NT2/D1 (cell line): ENCODE results near the gene POPDC2.

Source experiments
- SUZ12 ChIP-seq: IDR thresholded peaks from 2 replicates; pipeline ENCODE4 v1.6.1; 2011; ENCODE audit not compliant: insufficient read length, insufficient read depth; ENCODE audit errors: extremely low read depth
- YY1 ChIP-seq: IDR thresholded peaks from 2 replicates; pipeline ENCODE4 v1.6.1; 2011; ENCODE audit not compliant: insufficient read length, insufficient read depth
- ZNF274 ChIP-seq: IDR thresholded peaks from 2 replicates; pipeline ENCODE4 v1.6.1; 2011; ENCODE audit warnings: mild to moderate bottlenecking, low read depth, low read length

DNA sequence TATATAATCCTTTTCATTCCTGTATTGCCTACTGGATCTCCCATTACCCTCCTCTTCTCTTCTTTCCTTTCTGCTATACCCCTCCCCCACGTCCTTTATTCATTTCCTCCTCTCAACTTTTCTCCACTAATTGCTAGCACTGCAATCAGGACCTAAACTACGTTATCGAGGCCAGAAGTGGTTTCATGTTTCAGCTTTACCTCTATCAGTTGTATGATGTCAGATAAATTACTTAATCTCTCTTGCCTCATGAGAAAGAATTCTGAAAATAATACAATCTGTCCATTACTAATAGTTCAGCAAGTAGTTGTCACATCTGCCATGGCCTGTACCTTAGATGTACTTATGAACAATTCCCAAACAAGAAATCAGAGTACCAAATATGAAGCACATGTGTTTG lies 10.6 kb downstream of the POPDC2 start:
- no peak for TF ChIP-seq YY1
- no peak for TF ChIP-seq ZNF274
- no peak for TF ChIP-seq SUZ12
